Smooth muscle cell (in vitro differentiated cells): Measurements from ENCODE around the gene SLC51B. TPM values are rescaled to one million over a fixed set of nuclear protein-coding genes. Genes with fewer than 3 reads are reported as not detected.
"Not testable (repeated sequence)": the region's sequence is repeated elsewhere in the genome, so short reads cannot be mapped to it uniquely, and the experiment has no call there.

Experiments used
- DNase-seq: peaks from one replicate; lab custom pipeline; 2025; ENCODE audit not compliant: unreplicated experiment; lab: John Stamatoyannopoulos, UW
- H2AFZ ChIP-seq: fragments of 200-600 bp; sonication (generic); 2 replicates; pipeline ENCODE4 v1.6.0; 2016; ENCODE audit warnings: antibody characterized with exemption, low read depth, mild to moderate bottlenecking
- H3F3A ChIP-seq: fragments of 200-600 bp; sonication (generic); 2 replicates; pipeline ENCODE4 v1.6.0; 2017; ENCODE audit warnings: antibody characterized with exemption, low read depth
- H3K27ac ChIP-seq: fragments of 200-600 bp; sonication (generic); 2 replicates; pipeline ENCODE4 v1.5.1; 2016; ENCODE audit warnings: low read depth, mild to moderate bottlenecking
- H3K27me3 ChIP-seq: fragments of 200-600 bp; sonication (generic); 2 replicates; pipeline ENCODE4 v1.6.1; 2016; ENCODE audit warnings: low read depth, mild to moderate bottlenecking
- H3K36me3 ChIP-seq: fragments of 200-600 bp; sonication (generic); 2 replicates; pipeline ENCODE4 v1.5.1; 2016; ENCODE audit warnings: low read depth
- H3K4me1 ChIP-seq: fragments of 200-600 bp; sonication (generic); 2 replicates; pipeline ENCODE4 v1.5.1; 2016; ENCODE audit warnings: low read depth
- H3K4me2 ChIP-seq: fragments of 200-600 bp; sonication (generic); 2 replicates; pipeline ENCODE4 v1.6.0; 2016; ENCODE audit warnings: mild to moderate bottlenecking
- H3K4me3 ChIP-seq: fragments of 200-600 bp; sonication (generic); 2 replicates; pipeline ENCODE4 v1.5.1; 2016; ENCODE audit warnings: mild to moderate bottlenecking
- H3K79me2 ChIP-seq: fragments of 200-600 bp; sonication (generic); 2 replicates; pipeline ENCODE4 v1.6.0; 2016; ENCODE audit warnings: low read depth, mild to moderate bottlenecking
- H3K9ac ChIP-seq: fragments of 200-600 bp; sonication (generic); 2 replicates; pipeline ENCODE4 v1.6.0; 2016; ENCODE audit warnings: low read depth
- H3K9me3 ChIP-seq: fragments of 200-600 bp; sonication (generic); replicated peaks from 2 replicates; pipeline ENCODE4 v1.5.1; 2016; ENCODE audit warnings: low read depth
- H4K20me1 ChIP-seq: fragments of 200-600 bp; sonication (generic); 2 replicates; pipeline ENCODE4 v1.6.0; 2016; ENCODE audit warnings: low read depth
- CTCF ChIP-seq: fragments of 200-600 bp; sonication (generic); IDR thresholded peaks from 2 replicates; pipeline ENCODE4 v1.5.1; 2017; ENCODE audit warnings: borderline replicate concordance, mild to moderate bottlenecking, antibody characterized with exemption; ENCODE audit not compliant: insufficient read depth, poor library complexity, severe bottlenecking
- WGBS: methylation state at CpG from one replicate; pipeline ENCODE4 v1.1.7; 2016; ENCODE audit warnings: low lambda C conversion rate; 5-methylcytosine and 5-hydroxymethylcytosine counted together
- polyA plus RNA-seq: library from polyadenylated mRNA; unstranded; fragments of >200 nt; fragmentation: Nextera tagmentation; extraction: Ambion mirVana; gene quantifications from 2 replicates; pipeline ENCODE4 v1.2.1, GENCODE V29; 2016
- total RNA-seq: library from RNA; depleted of rRNA; stranded (reverse); fragments of >200 nt; gene quantifications from 2 replicates; pipeline ENCODE4 v1.2.3, GENCODE V29; 2014

Gene SLC51B
- total and polyA plus RNA-seq, 2 experiments from 2014 or later, result not detected

- TF ChIP-seq CTCF, result no peak
- H3K4me2 ChIP-seq, result no peak overlapping the region
- no peaks in the 10 kb centered on the region for H3K79me2 ChIP-seq
- no peaks in the 10 kb centered on the region for H3K9me3 ChIP-seq
- no peaks in the 10 kb centered on the region for H4K20me1 ChIP-seq
- WGBS, result 95% methylated on average over 3 of the region's 3 CpGs
- H3K27ac ChIP-seq, result no peak overlapping the region
- H3K9ac ChIP-seq, result no peak overlapping the region
- H3K4me1 ChIP-seq, result peaks cover 6% of the 10 kb centered on the region
- no peaks in the 10 kb centered on the region for H3K27me3 ChIP-seq
- H2AFZ ChIP-seq, result no peak overlapping the region
- no peaks in the 10 kb centered on the region for H3K36me3 ChIP-seq
- peaks cover 9% of the 10 kb centered on the region for H3F3A ChIP-seq
- H3K4me3 ChIP-seq, result no peak overlapping the region
- no peak for DNase-seq
Measured at GRCh38 chr15:65072617-65073016, 27.4 kb downstream of the SLC51B start.

GRCh38 chr15:65074946-65075345 is 29.8 kb downstream of the SLC51B start:
- WGBS, result 96% methylated on average over 22 of the region's 22 CpGs
- not testable (repeated sequence) for H3K27ac ChIP-seq, H3K9ac ChIP-seq, H3K4me3 ChIP-seq, H3K36me3 ChIP-seq, H3K27me3 ChIP-seq, H3K9me3 ChIP-seq, H3K4me1 ChIP-seq, H4K20me1 ChIP-seq, H3F3A ChIP-seq, H3K4me2 ChIP-seq, H2AFZ ChIP-seq, DNase-seq, H3K79me2 ChIP-seq

- not testable (repeated sequence) for H3F3A ChIP-seq, H3K4me2 ChIP-seq, H3K4me3 ChIP-seq, H3K4me1 ChIP-seq, H3K9me3 ChIP-seq, DNase-seq, H2AFZ ChIP-seq, H3K9ac ChIP-seq, H3K36me3 ChIP-seq, H4K20me1 ChIP-seq, H3K27me3 ChIP-seq, H3K79me2 ChIP-seq, H3K27ac ChIP-seq
- 51% methylated on average over 12 of the region's 12 CpGs for WGBS
Measured at GRCh38 chr15:65075607-65076395, 30.6 kb downstream of the SLC51B start.

DNA sequence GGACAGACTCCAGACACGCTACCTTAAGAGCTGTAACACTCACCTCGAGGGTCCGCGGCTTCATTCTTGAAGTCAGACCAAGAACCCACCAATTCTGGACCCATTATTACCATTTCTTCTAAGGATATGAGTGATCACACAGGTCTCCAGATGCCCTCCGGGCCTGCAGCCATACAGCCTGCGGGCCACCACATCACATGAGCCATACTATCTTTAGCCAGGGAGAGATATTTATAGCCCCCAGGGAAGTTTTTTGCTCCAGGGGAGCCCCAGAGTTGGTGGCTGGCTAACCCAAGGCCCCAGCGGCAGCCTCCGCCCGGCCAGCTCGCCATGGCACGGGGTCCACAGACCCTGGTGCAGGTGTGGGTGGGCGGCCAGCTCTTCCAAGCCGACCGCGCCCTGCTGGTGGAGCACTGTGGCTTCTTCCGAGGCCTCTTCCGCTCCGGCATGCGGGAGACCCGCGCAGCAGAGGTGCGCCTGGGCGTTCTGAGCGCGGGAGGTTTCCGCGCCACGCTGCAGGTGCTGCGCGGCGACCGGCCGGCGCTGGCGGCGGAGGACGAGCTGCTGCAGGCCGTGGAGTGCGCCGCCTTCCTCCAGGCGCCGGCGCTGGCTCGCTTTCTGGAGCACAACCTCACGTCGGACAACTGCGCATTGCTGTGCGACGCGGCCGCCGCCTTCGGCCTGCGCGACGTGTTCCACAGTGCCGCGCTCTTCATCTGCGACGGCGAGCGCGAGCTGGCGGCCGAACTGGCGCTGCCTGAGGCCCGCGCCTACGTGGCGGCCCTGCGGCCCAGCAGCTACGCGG is 31.5 kb downstream of the SLC51B start, which contains the start of gene KBTBD13:
KBTBD13 (plus strand) TSS at position 261 of the 805 bp plus-strand sequence; CDS start at position 331, 70 bp downstream.
- H3K27me3 ChIP-seq, result no peaks in the 10 kb centered on the region
- DNase-seq, result no peak
- no peak within 1 kb of the TSS for H3K4me3 ChIP-seq
- no peak for TF ChIP-seq CTCF
- H2AFZ ChIP-seq, result no peak within 1 kb of the TSS
- H4K20me1 ChIP-seq, result no peaks in the 10 kb centered on the region
- H3K36me3 ChIP-seq, result no peaks in the 10 kb centered on the region
- H3K4me1 ChIP-seq, result peaks cover under 1% of the 10 kb centered on the region
- H3K9me3 ChIP-seq, result no peaks in the 10 kb centered on the region
- H3K79me2 ChIP-seq, result no peaks in the 10 kb centered on the region
- H3K27ac ChIP-seq, result no peak within 1 kb of the TSS
- WGBS, result 97% methylated on average over 67 of the region's 73 CpGs
- no peak within 1 kb of the TSS for H3K4me2 ChIP-seq
- H3F3A ChIP-seq, result no peaks in the 10 kb centered on the region
- H3K9ac ChIP-seq, result no peak within 1 kb of the TSS
